Measurements from ENCODE around the gene SEMA5A. TPM values are rescaled to one million over a fixed set of nuclear protein-coding genes. Genes with fewer than 3 reads are reported as not detected.
"Not testable (repeated sequence)": the region's sequence is repeated elsewhere in the genome, so short reads cannot be mapped to it uniquely, and the experiment has no call there.

SEMA5A gene
- total RNA-seq, 1 donor from 2014 or later: 31.9 TPM

DNA sequence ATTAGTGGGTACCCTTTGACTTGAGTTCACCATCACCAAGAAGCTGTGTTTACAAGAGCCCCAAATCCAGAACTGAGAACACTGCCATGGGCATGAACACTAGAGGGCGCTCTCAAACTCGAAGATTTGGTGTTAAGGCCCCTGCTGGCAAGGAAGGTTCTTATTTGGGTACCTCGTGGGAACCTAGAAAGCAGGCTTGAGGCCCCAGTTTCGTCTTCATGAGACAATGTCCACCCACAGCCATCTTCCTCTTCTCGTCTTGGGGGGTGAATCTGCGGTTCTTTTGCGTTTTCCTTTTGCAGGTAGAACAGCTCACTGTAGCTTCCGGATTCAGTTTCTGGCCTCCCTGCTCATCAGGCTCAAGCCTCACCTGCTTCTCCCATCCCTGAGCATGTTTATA is 184.0 kb downstream of the SEMA5A start:
- no peaks in the 10 kb centered on the region for H3K9me3 Mint-ChIP-seq
- peak; percentile 51 for DNase-seq (ENCODE audit: low read depth, low spot score)
- no peak overlapping the region for H3K27ac Mint-ChIP-seq (ENCODE audit: unreplicated experiment)

DNA sequence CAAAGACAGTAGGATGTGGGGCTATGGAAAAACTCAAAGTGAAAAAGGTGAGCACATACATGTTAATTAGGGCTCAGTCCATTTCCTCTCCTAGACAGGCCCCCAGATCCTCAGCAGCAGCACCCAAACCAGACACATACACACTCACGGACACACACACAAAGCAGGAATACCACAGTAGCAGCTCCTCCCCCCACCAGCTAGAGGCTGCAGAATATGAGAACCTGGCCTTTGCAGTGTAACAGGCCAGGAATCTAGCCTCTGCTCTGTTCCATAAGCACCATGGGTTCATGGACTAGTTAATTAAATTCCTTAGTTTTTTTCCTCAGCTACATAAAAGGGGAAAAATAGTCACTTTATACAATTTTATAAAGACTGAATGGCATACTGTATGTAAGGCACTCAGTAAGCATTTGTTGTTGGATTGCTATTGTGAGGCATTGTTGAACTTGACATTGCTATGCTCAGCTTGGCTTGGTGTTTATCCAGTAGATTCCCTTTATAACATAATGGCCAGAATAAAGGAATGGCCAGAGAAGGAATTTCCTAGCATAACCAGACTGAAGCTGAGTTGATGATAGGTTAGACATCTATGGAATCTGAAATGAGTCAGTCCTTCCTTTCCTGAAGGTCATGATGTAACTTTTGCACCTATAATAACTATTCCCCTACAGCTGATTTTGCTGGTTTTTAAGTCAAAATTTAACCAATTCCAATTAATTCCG is 186.8 kb downstream of the SEMA5A start:
- Mint-ChIP-seq H3K9me3 (no peaks in the 10 kb centered on the region), H3K36me3 (ENCODE audit: low read depth) (no peaks in the 10 kb centered on the region), H3K4me1 (peaks cover 17% of the 10 kb centered on the region), H3K27ac (ENCODE audit: unreplicated experiment) (no peak overlapping the region), H3K27me3 (ENCODE audit: low read depth) (no peaks in the 10 kb centered on the region), H3K4me3 (no peak overlapping the region)
- TF ChIP-seq, protein P1, sequence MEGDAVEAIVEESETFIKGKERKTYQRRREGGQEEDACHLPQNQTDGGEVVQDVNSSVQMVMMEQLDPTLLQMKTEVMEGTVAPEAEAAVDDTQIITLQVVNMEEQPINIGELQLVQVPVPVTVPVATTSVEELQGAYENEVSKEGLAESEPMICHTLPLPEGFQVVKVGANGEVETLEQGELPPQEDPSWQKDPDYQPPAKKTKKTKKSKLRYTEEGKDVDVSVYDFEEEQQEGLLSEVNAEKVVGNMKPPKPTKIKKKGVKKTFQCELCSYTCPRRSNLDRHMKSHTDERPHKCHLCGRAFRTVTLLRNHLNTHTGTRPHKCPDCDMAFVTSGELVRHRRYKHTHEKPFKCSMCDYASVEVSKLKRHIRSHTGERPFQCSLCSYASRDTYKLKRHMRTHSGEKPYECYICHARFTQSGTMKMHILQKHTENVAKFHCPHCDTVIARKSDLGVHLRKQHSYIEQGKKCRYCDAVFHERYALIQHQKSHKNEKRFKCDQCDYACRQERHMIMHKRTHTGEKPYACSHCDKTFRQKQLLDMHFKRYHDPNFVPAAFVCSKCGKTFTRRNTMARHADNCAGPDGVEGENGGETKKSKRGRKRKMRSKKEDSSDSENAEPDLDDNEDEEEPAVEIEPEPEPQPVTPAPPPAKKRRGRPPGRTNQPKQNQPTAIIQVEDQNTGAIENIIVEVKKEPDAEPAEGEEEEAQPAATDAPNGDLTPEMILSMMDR (conservative IDR thresholded peaks at IDR 0.05): no peak
- no peak for DNase-seq (ENCODE audit: low read depth, low spot score)

More for the DNA sequence above, 184.0 kb downstream of the SEMA5A start:
- no peaks in the 10 kb centered on the region for H3K36me3 Mint-ChIP-seq (ENCODE audit: low read depth)
- TF ChIP-seq, protein P1 (conservative IDR thresholded peaks at IDR 0.05): peak; percentile 73
- H3K4me1 Mint-ChIP-seq: peaks cover 15% of the 10 kb centered on the region
- H3K27me3 Mint-ChIP-seq (ENCODE audit: low read depth): no peaks in the 10 kb centered on the region
- no peak overlapping the region for H3K4me3 Mint-ChIP-seq

DNA sequence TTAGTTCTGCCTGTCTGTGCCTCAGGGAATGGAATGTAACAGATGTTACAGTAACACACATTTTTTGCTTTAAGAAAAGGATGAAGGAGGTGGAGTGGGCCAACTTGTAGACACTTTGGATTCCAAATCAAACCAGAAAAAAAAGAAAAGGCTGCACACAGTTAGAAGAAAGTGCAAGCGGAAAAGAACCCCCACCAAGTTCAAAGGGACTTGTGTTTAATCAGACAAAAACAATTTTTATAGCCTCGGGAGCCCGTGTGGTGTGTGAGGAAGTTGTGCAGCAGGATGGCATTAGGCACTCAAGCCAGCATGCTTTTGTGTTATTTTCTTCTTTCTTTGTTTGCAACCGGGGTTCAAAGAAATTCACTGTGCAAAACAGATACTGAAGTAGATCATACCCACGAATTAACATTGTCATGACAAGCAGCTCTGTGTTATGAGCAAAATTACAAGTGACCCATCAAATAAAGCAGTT is 189.5 kb downstream of the SEMA5A start:
- Mint-ChIP-seq H3K27me3 (ENCODE audit: low read depth) (no peaks in the 10 kb centered on the region), H3K4me3 (no peak overlapping the region), H3K36me3 (ENCODE audit: low read depth) (no peaks in the 10 kb centered on the region), H3K9me3 (peaks cover 3% of the 10 kb centered on the region), H3K4me1 (peaks cover 17% of the 10 kb centered on the region), H3K27ac (ENCODE audit: unreplicated experiment) (no peak overlapping the region)
- no peak for DNase-seq (ENCODE audit: low read depth, low spot score)
- TF ChIP-seq, protein P1 (conservative IDR thresholded peaks at IDR 0.05): no peak

DNA sequence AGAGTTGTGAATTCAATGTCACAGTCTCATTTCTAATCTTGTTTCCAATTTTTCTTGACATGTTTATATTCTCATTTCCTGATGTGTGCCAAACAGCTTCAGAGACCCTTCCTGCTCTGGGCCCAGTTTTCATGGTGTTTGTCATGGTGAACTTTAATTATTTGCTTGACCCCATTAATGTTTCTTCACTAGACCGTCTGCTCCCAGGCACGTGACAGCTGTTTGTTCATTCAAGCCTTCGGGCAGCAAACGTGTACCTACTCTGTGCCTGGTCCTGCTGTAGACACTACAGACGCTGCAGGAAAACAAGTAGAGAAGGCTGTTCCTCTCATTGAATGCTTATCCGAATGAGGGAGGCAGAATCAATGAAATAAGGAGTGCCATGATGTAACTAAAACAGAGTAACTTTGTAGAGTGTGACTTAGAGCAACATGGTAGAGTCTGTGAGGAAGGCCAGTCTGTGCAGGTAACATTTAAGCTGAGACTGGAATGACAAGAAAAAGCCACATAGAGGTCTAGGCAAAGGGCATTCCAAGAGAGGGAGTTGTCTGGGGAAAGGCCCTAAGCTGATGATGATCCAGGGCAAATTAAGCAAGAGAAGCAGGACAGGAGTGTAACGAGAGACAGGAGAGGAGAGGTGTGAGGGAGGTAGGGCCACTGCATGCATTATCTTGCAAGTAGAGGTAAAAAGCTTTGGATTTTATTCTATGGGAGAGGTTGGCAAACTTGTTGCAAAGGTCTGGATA is 191.4 kb downstream of the SEMA5A start:
- Mint-ChIP-seq H3K9me3 (peaks cover 3% of the 10 kb centered on the region), H3K27ac (ENCODE audit: unreplicated experiment) (no peak overlapping the region), H3K36me3 (ENCODE audit: low read depth) (no peaks in the 10 kb centered on the region), H3K27me3 (ENCODE audit: low read depth) (no peaks in the 10 kb centered on the region), H3K4me3 (no peak overlapping the region), H3K4me1 (peaks cover 17% of the 10 kb centered on the region)
- no peak for DNase-seq (ENCODE audit: low read depth, low spot score)
- TF ChIP-seq, protein P1 (conservative IDR thresholded peaks at IDR 0.05): no peak

DNA sequence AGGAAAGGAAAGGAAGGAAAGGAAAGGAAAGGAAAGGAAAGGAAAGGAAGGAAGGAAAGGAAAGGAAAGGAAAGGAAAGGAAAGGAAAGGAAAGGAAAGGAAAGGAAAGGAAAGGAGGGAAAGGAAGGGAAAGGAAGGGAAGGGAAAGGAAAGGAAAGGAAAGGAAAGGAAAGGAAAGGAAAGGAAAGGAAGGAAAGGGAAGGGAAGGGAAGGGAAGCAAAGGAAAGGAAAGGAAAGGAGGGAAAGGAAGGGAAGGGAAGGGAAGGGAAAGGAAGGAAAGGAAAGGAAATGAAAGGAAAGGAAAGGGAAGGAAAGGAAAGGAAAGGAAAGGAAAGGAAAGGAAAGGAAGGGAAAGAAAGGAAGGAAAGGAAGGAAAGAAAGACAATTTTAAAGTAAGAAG is 192.8 kb downstream of the SEMA5A start:
- H3K27ac Mint-ChIP-seq (ENCODE audit: unreplicated experiment); H3K9me3 Mint-ChIP-seq; DNase-seq (ENCODE audit: low read depth, low spot score); H3K4me3 Mint-ChIP-seq; H3K27me3 Mint-ChIP-seq (ENCODE audit: low read depth); H3K36me3 Mint-ChIP-seq (ENCODE audit: low read depth): not testable (repeated sequence)
- peaks cover 17% of the 10 kb centered on the region for H3K4me1 Mint-ChIP-seq

DNA sequence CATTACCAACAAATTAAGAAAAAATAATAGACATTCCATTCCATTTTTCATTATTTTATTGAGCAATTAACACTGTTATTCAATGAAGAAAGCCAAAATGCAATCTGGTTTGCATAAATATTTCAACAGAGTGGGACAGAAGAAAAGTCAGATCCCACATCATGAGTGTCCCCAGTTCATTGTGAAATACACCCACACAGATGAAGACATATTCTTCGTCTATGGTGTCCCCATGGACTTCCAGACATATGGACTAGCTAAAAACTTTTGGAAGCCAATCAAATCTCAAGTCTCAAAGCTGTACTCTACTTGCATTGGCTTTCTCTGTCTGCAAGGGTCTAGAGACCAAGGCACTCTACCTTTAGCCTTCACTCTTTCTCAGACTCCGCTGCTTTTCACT is 194.3 kb downstream of the SEMA5A start:
- H3K27ac Mint-ChIP-seq (ENCODE audit: unreplicated experiment): no peak overlapping the region

More for the DNA sequence above, 194.3 kb downstream of the SEMA5A start:
- Mint-ChIP-seq H3K4me3 (no peak overlapping the region), H3K36me3 (ENCODE audit: low read depth) (no peaks in the 10 kb centered on the region), H3K27me3 (ENCODE audit: low read depth) (no peaks in the 10 kb centered on the region), H3K4me1 (peaks cover 11% of the 10 kb centered on the region), H3K9me3 (peaks cover 3% of the 10 kb centered on the region)
- TF ChIP-seq, protein P1 (conservative IDR thresholded peaks at IDR 0.05): no peak
- no peak for DNase-seq (ENCODE audit: low read depth, low spot score)

All from neural crest cell (in vitro differentiated cells).